CD4-positive, alpha-beta T cell (primary cell): ENCODE measurements around the gene SMIM35. TPM values are rescaled to one million over a fixed set of nuclear protein-coding genes. Genes with fewer than 3 reads are reported as not detected.

ENCODE experiments used
- ATAC-seq: fragments of 200-7000 bp; cut with Tn5 transposase; one replicate; pipeline ENCODE4 v1.10.0; 2022; ENCODE audit warnings: mild to moderate bottlenecking; ENCODE audit not compliant: poor library complexity
- CTCF ChIA-PET: fragments of 350-600 bp; sonication (Branson Sonifier 250); formaldehyde crosslinking; loops from one replicate; lab custom pipeline; 2021; ENCODE audit warnings: antibody characterized with exemption, inconsistent platforms; lab: Charles Lee
- POLR2A ChIA-PET: fragments of 350-600 bp; sonication (Branson Sonifier 250); formaldehyde crosslinking; loops from one replicate; lab custom pipeline; 2021; ENCODE audit warnings: antibody characterized with exemption, inconsistent platforms; lab: Charles Lee
- DNase-seq, 14 experiments: peaks; one replicate each; pipeline ENCODE4 v3.0.0-alpha.2; 2013 to 2020; ENCODE audit warnings: mixed read lengths in 2 of 14
- H3K27ac ChIP-seq, 2 donors: one replicate each; pipeline versions ENCODE4 v1.5.1 to v1.7.0; 2013; ENCODE audit warnings: low read length in 2 of 2, low read depth in 1 of 2, mild to moderate bottlenecking in 1 of 2
- H3K27me3 ChIP-seq, 2 experiments: 1 replicate in 1 of 2; 2 replicates in 1 of 2; pipeline versions ENCODE4 v1.6.1 to v1.7.0; 2013; ENCODE audit warnings: low read length in 2 of 2, control low read depth in 1 of 2, mild to moderate bottlenecking in 1 of 2, moderate library complexity in 1 of 2; ENCODE audit not compliant: insufficient read depth in 2 of 2, control insufficient read depth in 1 of 2
- H3K36me3 ChIP-seq: one replicate; pipeline ENCODE4 v1.6.1; 2013; ENCODE audit warnings: low read length, control low read depth; ENCODE audit not compliant: insufficient read depth
- H3K4me1 ChIP-seq: one replicate; pipeline ENCODE4 v1.6.1; 2013; ENCODE audit warnings: low read length, control low read depth; ENCODE audit not compliant: insufficient read depth
- H3K4me3 ChIP-seq: one replicate; pipeline ENCODE4 v1.5.1; 2013; ENCODE audit warnings: mild to moderate bottlenecking, low read length, moderate library complexity
- H3K9me3 ChIP-seq, 2 experiments: 1 replicate in 1 of 2; 2 replicates in 1 of 2; pipeline versions ENCODE4 v1.6.1 to v1.7.0; 2013; ENCODE audit warnings: low read length in 2 of 2, mild to moderate bottlenecking in 2 of 2, control low read depth in 1 of 2, moderate library complexity in 1 of 2; ENCODE audit not compliant: control insufficient read depth in 1 of 2, insufficient read depth in 1 of 2
- H3K27ac Mint-ChIP-seq: one replicate; pipeline ENCODE4 v1.8.0; 2020; ENCODE audit warnings: mixed read lengths
- H3K27me3 Mint-ChIP-seq: one replicate; pipeline ENCODE4 v1.8.0; 2021; ENCODE audit warnings: mixed read lengths
- H3K36me3 Mint-ChIP-seq: one replicate; pipeline ENCODE4 v1.8.0; 2021; ENCODE audit warnings: low read depth, mixed read lengths
- H3K4me1 Mint-ChIP-seq: one replicate; pipeline ENCODE4 v1.8.0; 2021; ENCODE audit warnings: low read depth, mixed read lengths
- H3K4me3 Mint-ChIP-seq: one replicate; pipeline ENCODE4 v1.8.0; 2020; ENCODE audit warnings: mild to moderate bottlenecking, mixed read lengths
- H3K9me3 Mint-ChIP-seq: one replicate; pipeline ENCODE4 v1.8.0; 2020; ENCODE audit warnings: mixed read lengths
- CTCF ChIP-seq: fragments of 200-600 bp; IDR thresholded peaks from one replicate; pipeline ENCODE4 v1.8.0; 2022; ENCODE audit warnings: antibody characterized with exemption, mild to moderate bottlenecking
- intact Hi-C, 2 experiments: fragments of 100-400 bp; cut with DNase I in 1 of 2; cut with micrococcal nuclease in 1 of 2; formaldehyde crosslinking; loops; one replicate each; pipeline versions ENCODE4 v1.15.1 to v1.9.0; 2023 to 2025; cut with DNase I, micrococcal nuclease
- total RNA-seq, 174 experiments: library from RNA in 2 of 174; stranded (reverse) in 2 of 174; gene quantifications; one replicate each; pipeline ENCODE4 v1.2.3 and lab custom pipeline; 2021 to 2026

The SMIM35 gene
- total RNA-seq, 2 experiments from 2014 or later, result 0.06 to 0.08 TPM

- Mint-ChIP-seq H3K27ac (no peak overlapping the region), H3K4me1 (no peaks in the 10 kb centered on the region), H3K36me3 (no peaks in the 10 kb centered on the region), H3K9me3 (no peaks in the 10 kb centered on the region), H3K27me3 (peaks cover 15% of the 10 kb centered on the region), H3K4me3 (no peak overlapping the region)
- no peaks in the 10 kb centered on the region for H3K9me3 ChIP-seq
- H3K4me3 ChIP-seq, result no peak overlapping the region
- intact Hi-C loops, result no loop called here
- ChIA-PET POLR2A (no interaction called here), CTCF (no interaction called here)
- H3K36me3 ChIP-seq, result no peaks in the 10 kb centered on the region
- H3K27ac ChIP-seq, result no peak overlapping the region
- ATAC-seq (no peak), DNase-seq (no peak)
- no peaks in the 10 kb centered on the region for H3K4me1 ChIP-seq
- TF ChIP-seq CTCF, result no peak
- no peaks in the 10 kb centered on the region for H3K27me3 ChIP-seq
Observed at GRCh38 chr11:118129471-118130172, 42.9 kb upstream of the SMIM35 start.

GRCh38 chr11:118128721-118129470 is 42.1 kb upstream of the SMIM35 start:
- TF ChIP-seq CTCF, result no peak
- H3K4me1 ChIP-seq, result no peaks in the 10 kb centered on the region
- intact Hi-C loops, result no loop called here
- no peaks in the 10 kb centered on the region for H3K9me3 ChIP-seq
- Mint-ChIP-seq H3K27me3 (peaks cover 8% of the 10 kb centered on the region), H3K4me3 (no peak overlapping the region), H3K27ac (no peak overlapping the region), H3K9me3 (no peaks in the 10 kb centered on the region), H3K36me3 (no peaks in the 10 kb centered on the region), H3K4me1 (no peaks in the 10 kb centered on the region)
- H3K36me3 ChIP-seq, result no peaks in the 10 kb centered on the region
- ChIA-PET POLR2A (no interaction called here), CTCF (no interaction called here)
- ATAC-seq (no peak), DNase-seq (no peak)
- no peak overlapping the region for H3K27ac ChIP-seq
- no peak overlapping the region for H3K4me3 ChIP-seq
- no peaks in the 10 kb centered on the region for H3K27me3 ChIP-seq

GRCh38 chr11:118128310-118128709 is 41.5 kb upstream of the SMIM35 start:
- Mint-ChIP-seq H3K4me3 (no peak overlapping the region), H3K27me3 (peaks cover 8% of the 10 kb centered on the region), H3K4me1 (no peaks in the 10 kb centered on the region), H3K27ac (no peak overlapping the region), H3K9me3 (no peaks in the 10 kb centered on the region), H3K36me3 (no peaks in the 10 kb centered on the region)
- Histone ChIP-seq H3K4me1 (no peaks in the 10 kb centered on the region), H3K27me3 (no peaks in the 10 kb centered on the region), H3K36me3 (no peaks in the 10 kb centered on the region), H3K4me3 (no peak overlapping the region), H3K9me3 (no peaks in the 10 kb centered on the region), H3K27ac (no peak overlapping the region)
- no peak for DNase-seq
- ChIA-PET CTCF (no interaction called here), POLR2A (no interaction called here)
- intact Hi-C loops, result no loop called here
- ATAC-seq, result no peak
- no peak for TF ChIP-seq CTCF
